Measurements from ENCODE around the gene GAS7.
A peak's percentile ranks its signal among the peaks of the same experiment; 100 is the strongest.
"Not testable (repeated sequence)": the region's sequence is repeated elsewhere in the genome, so short reads cannot be mapped to it uniquely, and the experiment has no call there.

GAS7 gene

DNA sequence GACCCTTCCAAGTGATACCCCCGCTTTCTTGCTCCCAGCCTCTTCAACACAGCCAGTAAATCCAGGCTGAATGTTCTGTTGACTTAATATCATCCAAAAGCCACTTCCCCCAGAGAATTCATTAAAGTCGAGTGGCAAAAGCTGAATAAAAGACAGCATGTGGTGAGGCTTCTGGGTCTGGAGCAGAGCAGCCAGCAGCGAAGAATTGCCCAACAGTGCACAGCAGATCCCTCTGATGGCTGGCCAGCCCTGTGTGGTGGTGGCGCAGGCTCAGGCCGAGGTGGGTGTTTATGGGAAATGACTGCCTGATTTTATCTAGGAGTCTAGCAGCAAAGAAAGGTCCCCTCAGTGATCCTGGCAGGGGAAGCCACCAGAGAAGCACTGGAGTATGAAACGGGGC is 263.0 kb downstream of the GAS7 start:
- no peak for DNase-seq

DNA sequence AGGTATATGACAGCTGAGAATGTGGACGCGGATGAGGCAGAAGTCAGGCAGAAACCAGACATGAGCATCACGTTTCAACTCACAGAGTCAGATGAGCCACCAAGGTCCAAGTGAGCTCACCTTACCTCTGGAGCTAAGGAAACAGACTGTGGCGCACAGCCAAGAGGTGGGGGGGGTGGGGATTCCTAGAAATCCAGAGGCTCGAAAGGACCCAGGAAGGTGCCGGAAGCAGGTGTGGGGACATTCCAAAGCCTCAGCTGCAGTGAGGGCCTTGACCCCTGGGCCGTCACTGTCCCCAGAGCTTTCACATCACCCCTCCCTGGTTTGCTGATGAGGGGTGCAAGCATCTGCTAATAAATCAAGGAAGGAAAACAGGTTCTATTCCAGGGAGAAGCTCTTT is 264.1 kb downstream of the GAS7 start:
- no peak for DNase-seq

DNA sequence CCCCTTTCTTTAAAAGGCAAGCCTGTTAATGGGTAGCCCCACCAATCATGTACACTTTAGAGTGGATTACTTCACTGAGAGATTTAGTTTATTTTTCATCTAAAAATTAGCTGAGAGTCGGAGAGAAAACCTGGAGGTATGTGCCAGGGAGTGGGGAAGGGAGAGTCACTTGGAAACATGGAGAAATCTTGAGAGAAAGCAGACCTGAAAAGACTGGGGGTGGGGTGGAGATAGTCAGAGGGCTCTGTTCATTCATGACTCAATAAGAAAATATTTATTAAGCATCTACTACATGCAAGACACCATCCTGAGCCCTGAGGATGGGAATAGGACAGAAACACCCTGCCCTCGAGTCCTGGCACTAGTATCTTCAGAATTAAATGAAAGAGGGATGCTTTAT is 265.9 kb downstream of the GAS7 start:
- DNase-seq: no peak

DNA sequence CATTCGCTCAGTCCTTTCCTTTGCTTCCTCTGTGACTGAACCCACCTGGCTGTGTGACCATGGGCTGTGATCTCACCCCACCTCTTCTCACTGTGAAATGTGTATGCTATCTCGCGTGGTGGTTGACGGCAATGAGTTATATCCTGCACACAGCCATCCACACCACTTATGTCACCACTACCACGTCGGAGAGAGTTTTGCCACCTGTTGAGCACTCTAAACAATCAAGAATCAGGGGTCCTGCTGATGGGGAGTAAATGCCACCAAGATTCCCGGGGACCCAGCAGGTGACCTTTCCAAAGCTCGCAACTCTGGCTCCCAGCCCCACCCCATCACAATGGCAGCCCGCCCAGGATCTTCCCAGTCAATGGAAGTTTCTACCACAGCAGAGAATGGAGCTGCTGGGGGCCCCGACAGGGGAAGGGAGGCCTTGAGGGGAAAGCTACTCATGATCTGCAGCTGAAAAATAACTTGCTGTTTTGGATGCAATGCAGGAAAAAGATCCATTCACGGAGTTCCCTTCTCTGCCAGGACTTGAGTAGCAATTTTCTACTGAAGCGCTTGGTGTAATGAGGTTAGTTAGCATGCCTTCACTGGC is 267.2 kb downstream of the GAS7 start:
- no peak for DNase-seq

DNA sequence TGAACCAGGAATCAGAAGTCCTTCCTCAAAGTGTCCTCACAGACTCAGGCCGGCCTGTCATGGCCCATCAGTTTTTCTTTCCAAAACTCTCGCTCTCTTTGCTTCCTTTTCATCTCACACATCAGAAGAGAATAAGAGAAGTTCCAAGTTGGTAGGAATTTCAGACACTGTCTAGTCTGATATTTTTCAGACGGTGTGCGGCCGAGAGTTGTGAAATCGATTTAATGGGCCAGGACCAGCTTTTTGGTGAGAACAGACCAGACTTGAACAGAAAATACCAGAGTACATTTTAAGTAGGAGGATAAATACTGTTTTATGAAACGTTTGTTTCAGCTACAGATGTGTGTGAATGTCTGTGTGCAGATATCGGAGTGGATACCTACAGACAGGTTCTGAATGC is 268.5 kb downstream of the GAS7 start:
- no peak for DNase-seq

DNA sequence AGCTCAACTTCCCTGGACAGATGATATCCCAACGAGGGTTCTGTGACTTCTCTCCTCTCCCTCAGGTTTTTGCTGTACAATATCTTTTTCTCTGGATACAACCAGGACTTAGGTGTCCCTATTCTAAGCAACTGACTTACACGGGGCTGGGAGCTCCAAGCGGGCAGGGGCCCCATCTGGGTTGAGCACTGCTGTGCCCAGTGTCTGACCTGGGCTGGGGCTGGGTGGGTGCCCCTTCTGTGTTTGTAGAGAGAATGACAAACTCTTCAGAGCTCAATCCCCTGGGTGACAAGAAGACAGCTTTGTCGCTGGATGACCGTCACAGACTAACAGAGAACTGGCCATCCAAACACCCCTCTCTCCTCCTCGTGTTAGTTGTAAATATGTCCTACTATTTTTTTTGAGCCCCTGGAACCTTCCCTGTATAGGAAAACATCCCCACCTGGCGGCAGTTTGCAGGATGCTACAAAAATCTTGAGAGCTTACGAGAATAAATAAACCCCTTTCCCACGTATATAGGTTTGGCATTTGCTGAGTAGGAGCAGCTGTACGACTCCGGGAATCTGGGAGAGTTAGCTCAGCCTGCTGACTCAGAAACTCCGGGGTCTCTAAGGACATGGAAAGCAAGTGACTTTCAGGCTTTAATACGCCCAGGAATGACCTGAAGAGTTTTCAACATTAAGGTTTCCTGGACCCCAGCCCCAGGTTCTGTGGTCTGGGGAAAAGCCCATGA is 269.6 kb downstream of the GAS7 start:
- DNase-seq: peak; percentile 5

DNA sequence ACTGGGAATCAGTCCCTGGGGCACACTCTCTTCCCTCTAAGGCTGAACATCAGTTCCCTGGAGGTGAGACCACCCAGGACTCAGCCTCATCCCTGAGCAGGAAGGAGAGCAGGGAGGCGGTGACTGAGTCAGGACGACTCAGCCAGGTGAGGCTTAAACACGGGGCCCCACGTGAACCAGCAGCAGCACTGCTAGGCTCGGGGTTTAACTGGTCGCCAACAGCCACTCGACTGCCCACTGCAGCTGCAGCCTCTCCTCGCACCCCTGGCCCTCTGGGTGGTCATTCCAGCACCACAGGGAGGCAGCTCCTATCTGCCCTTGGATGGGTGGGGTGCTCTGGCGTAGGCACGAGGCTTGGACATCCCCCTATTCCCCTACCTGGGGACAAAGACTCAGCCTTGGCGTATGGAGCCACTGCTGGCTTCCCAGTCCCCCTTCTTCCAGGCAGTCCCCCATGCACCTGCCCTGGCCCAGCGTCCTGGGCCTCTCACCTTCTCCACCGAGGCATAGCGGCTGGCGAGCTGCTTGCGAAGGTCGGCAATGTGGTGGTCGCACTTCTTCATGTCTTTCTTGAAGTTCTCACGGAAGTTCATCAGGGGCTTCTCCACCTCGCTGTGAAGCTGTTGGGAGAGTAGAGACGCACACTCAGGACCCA is 272.1 kb downstream of the GAS7 start:
- no peak for DNase-seq

DNA sequence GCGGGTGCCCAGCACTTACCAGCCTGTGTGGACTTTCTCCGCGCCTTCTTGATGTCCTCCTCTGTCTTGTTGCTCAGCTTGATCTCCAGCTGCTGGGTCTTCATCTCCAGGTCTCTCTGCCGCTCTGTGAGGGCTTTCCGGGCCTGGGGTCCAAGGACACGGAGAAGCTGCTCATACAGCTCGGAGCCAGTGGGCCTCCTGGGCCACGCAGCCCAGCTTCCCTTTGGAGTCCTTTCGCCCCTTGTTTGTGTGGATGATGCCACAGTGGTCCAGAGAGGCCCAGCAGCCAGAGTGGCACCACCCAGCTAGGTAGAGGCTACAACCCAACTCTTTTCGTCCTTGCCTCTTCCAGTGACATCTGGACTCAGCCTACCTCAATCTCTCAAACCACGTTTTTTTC is 272.9 kb downstream of the GAS7 start:
- DNase-seq: no peak

DNA sequence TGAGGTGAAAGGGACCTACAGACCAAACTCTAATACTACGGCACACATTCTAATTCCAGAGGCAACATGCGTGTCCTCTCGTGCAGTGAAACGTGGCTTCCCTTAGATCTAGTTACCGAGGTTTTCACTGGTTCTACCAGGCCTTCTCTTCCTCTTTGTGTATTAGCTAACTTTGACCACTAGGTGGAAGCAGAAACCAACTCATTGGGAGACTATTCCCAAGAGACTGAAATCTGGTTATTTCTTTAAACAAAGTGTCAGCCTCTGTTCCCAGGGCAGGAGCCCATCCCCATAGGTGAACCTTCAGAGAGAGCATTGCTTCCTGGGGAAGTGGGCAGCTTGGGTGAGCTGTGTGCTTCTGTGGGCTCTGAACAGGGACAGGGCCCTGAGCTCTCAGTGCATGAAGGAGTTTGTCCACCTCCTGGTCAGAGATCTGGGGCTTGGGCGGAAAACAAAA is 273.6 kb downstream of the GAS7 start:
- peak; percentile 75 for DNase-seq

DNA sequence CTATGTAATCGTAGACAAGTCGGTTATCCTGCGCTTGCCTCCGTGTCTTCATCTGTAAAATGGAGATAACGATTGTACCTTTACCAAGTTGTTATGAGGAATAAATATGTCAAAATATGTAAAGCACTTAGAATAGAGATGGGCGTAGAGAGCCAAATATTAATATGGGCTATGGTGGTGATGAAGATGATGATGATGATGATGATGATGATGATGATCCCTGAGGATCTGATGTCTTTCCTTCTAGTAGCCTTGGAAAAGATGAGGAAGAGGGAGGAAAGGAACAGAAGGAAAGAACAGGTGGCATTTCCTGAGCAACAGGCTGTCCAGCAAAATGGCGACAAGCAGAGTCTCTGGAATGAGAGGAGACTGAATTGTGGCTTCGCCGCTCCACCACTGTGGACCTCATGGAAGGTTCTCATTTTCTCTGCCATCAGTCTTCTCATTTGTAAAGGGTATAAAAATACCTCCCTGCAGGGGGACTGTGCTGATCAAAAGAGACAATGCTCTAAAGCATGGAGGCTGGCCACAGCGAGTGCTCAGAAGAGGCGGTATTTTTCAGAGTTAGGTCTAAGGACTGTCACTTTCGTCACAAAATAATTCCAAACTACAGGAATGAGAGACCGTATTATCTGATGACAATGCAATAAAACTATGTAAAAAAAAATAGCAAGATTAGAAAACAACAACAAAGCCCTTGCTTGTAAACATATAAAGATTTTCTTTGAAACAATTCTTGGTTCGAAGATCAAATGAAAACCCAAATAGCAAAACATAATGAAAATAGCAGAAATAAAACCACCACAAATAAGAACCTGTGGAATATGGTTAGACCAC is 276.2 kb downstream of the GAS7 start:
- no peak for DNase-seq

DNA sequence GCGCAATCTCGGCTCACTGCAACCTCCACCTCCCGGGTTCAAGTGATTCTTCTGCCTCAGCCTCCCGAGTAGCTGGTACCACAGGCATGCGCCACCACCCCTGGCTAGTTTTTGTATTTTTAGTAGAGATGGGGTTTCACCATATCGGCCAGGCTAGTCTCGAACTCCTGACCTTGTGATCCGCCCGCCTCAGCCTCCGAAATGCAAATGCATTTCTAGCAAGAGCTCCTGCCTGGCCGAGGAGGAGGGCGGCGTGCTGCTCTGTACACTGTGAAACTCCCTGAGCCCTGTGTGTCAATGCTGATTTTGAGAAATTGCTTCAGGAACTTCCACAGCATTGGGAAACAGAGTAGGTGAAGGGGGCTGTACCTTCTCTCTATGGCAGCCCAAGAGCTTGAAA is 277.2 kb downstream of the GAS7 start:
- DNase-seq: not testable (repeated sequence)

DNA sequence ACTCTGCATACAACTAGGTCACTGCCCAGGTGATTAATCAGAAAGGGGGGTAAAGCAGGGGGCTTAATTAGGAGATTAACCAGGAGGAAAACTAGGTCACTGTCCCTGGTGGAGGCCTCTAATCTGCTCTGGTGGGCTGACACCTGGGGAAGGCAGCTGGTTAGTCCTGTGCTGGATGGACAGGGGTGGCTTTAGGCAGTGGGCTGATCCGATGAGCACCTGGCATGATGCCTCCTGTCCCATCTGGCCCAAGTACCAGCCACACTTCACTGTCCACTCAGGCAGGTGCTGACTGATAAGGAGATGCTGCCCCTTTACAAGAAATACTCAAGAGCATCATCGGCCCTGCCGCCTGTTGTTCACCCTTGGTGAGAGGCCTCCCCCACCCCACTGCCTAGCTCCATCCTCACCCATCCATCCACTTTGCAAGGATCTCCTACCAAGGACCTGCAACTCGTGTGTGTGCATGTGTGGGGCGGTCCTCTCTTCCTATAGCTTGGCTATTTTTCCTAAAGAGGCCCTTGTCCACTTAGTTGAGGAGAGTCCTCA is 279.5 kb downstream of the GAS7 start:
- DNase-seq: no peak

DNA sequence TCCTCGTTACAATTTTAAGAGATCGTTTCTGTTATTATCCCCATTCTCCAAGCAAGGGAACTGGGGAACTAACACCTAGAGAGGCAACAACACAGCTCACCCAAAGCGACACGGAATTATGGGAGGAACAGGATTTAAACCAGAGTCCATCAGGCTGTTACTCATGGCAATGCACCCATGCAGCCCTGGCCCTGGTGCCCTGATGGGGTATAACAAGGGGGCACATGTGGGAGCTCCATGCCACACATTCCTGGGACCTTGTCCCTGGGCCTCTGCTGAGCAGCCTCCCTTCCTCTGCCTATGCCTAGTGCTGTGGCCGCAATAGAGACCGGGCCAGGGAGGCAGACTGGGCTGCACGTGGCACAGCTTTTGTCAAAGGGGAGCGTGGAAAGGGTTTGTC is 280.1 kb downstream of the GAS7 start:
- DNase-seq: no peak

DNA sequence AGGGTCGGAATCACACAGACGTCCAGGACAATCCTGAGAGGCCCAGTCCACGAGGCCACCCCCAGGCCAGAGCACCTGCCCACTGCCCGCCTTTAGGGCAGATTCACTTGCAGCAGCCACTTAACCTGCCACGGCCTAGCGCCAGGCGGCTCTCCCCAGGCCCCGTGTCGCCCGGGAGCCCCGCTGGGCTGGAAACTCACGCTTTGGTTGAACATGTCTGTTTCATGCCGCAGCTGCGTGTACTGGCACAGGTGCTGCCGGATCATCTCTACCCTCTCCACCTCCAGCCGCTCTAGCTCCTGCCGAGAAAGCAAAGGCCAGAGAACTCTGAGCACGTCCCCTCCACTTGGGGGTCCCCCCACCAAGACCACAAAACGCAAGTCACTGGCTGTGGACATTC is 280.6 kb downstream of the GAS7 start:
- DNase-seq: no peak

DNA sequence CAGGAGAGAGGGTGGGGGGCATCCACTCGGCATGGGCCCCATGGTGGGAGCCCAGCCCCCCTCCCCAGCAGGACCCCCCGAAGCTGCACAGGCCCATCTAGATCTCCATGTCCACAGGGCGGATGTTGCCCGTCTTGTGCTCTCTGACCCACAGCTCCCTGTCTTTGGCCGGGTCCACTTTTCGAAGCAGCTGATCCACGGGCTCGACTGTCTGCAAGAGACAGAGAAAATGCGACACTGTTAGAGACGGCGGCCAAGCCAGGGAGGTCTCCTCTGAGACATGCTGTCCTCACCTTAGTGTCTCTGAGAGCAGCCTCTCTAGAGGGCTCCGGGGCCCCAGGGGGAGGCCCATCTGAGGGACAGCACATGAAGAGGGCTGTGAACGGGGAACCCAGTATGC is 281.3 kb downstream of the GAS7 start:
- DNase-seq: no peak

DNA sequence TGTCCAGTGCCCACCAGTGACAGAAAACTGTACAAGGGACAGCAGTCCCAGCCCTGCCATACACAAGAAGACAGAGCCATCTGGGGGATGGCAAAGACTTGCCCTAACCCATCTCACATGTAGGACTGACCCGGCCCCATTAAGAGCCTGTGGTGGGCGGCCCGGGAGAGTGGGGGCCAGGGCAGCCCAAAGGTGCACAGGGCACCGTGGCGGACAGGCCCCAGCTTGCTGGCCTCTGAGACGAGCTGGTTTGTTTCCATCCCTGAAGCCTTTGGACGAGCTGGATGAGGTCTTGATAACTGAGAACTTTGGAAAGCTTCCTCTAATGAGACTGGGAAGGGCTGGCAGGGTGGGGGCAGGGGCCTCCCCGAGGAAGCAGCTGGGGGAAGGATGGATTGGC is 282.3 kb downstream of the GAS7 start:
- no peak for DNase-seq

DNA sequence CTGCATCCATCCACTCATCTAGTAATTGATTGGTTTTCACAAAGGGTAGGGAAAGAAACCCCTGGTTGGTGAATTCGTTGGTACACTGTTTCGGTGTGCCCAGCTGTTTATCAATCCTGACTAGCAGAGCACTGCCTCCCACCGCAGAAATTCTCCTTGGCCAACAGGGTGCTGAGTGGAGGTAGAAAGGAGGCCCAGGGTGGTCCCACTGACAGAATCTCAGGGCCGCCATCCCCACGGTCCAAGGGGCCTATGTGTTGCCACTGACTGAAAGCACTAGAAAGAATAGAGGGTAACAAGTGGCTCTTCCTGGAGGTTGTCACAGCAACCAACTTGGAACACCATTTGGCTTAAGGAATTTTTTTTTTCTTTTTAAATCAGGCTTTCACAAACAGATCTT is 284.9 kb downstream of the GAS7 start:
- no peak for DNase-seq

DNA sequence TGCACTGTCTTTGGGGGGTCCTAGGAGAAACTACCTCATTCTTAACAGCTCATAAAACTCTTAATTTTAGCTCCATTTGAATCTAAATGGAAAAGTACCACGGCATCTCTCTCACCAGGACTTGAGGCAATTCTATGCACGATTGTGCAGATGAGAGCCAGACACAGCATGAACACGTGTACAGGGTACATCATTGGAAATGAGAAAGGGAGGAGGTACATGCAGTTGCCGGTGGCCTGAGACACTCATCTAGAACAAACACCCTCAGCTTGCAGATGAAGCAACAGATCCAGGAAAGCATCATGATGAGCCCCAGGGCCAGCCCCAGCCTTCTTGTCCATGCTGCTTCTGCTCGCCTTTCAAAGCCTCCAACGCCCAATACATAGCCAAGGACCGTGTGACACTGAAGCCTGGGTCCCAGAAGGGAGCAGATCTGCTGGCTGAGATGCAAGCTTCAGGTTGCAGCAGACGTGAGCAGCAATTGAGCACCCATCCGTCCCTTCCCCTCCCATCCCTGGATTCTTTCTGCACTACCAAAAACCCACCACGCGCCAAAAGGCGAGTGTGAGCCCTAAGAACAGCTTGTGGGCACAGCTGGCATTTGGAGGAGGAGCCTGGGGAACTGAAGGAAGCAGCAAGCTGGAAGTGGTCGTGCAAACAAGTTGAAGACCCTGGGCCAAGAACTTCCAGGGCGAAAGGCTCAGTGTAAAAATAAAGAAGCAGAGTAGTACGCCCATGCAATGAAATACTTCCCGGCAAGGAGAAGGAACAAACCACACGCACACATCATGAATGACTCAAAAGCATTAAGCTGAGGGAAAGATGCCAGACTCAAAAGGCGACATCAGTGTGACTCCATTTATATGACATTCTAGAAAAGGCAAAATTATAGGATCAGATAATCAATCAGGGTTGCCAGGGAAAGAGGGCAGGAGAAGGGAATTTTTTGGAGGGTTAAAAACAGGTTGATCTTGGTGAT is 286.0 kb downstream of the GAS7 start:
- no peak for DNase-seq

DNA sequence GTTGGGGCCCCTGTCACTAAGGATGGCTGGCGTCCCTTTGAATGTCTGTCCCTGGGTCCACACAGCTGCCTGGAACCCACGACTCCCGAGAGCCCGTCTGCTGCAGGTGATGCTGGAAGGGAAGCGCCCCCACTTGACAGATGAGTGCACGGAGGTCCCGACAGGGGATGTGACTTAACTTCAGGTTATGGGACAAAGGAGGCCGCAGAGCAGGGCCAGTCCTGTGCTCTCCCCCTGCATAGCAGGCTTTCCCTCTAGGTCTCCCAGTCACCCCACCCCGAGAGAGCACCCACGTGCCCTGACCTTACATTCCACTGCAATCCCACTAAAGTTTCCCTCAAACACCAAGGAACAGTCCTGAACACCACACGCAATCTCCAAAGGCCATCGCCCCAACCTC is 287.3 kb downstream of the GAS7 start:
- DNase-seq: no peak

DNA sequence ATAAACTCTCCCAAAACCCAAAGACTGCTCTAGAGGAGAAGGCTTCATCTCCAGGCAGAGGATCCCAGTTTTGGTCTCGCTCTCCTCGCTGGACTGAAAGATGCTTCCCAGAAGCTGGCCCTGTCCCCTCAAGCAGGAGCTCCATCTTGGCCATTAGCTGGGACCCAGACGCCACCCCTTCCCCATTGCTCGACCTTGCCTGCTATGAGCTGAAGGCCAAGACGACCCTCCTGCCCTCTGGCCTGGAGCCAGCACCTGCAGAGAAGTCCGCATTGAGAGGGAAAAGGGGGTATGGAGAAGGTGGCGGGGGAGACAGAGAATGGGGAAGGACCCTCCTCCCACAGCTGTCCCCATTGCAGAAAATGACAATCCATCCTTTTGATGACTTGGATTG is 289.8 kb downstream of the GAS7 start:
- DNase-seq: no peak

DNA sequence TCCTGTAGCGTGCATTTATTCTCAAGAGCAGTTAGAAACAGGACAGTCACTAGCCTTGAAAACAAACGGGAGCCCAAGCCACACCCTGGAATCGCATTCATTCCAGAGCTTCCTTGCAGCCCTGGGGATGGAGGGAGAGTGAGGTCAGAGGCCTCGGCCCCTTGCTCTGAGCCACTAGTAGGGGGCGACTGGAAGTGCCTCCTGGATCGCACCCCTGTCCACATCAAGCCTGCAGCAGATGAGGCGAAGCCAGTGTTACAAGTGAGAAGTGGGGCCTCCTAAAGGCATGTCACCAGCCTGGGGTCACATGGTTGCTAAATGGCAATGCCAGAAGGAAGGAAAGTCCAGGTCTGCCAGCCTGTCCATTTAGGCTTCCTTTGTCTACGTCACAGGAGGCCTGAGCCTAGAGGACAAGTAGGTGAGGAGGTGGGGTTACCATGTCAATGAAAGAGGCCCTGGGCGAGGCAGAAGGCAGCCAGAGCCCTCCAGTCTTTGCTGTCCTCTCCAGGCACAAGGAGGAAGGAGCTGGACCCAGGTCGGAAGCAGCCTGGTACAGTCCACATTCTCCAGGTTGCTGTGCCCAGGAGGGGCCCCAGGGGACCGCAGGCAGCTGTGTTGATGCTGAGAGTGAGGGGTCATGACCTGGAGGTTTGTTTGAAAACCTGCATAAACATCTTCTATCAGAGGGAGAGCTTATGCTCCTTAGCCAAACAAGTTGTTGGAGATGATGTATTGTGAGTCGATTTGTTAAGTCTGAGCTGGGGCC is 290.3 kb downstream of the GAS7 start:
- DNase-seq: no peak
